Neural cell (in vitro differentiated cells): ENCODE data around the gene PGF. TPM values are rescaled to one million over a fixed set of nuclear protein-coding genes. Genes with fewer than 3 reads are reported as not detected.

Experiments used
- H2AFZ ChIP-seq: fragments of 200-600, 300-800 bp; sonication (generic), shearing (Covaris generic); 2 replicates; pipeline ENCODE4 v1.6.0; 2014; ENCODE audit warnings: low read depth, mild to moderate bottlenecking, antibody characterized with exemption, low read length, moderate library complexity
- H3F3A ChIP-seq: fragments of 200-600 bp; shearing (Covaris generic); 2 replicates; pipeline ENCODE4 v1.6.1; 2016; ENCODE audit warnings: mild to moderate bottlenecking, moderate library complexity, mixed read lengths, antibody characterized with exemption, low read length; ENCODE audit not compliant: insufficient read depth, poor library complexity, severe bottlenecking
- H3K27ac ChIP-seq: fragments of 200-600, 300-800 bp; sonication (generic), shearing (Covaris generic); 2 replicates; pipeline ENCODE4 v1.5.1; 2014; ENCODE audit warnings: mild to moderate bottlenecking, low read length, moderate library complexity
- H3K27me3 ChIP-seq: fragments of 300-800, 200-600 bp; sonication (generic), shearing (Covaris generic); 2 replicates; pipeline ENCODE4 v1.6.0; 2014; ENCODE audit warnings: mild to moderate bottlenecking, low read depth, low read length, moderate library complexity; ENCODE audit not compliant: insufficient read depth
- H3K36me3 ChIP-seq: fragments of 300-800, 200-600 bp; sonication (generic), shearing (Covaris generic); 2 replicates; pipeline ENCODE4 v1.5.1; 2014; ENCODE audit warnings: mild to moderate bottlenecking, antibody characterized with exemption, low read length, moderate library complexity; ENCODE audit not compliant: insufficient read depth
- H3K4me2 ChIP-seq: fragments of 300-800, 200-600 bp; sonication (generic), shearing (Covaris generic); 2 replicates; pipeline ENCODE4 v1.6.0; 2014; ENCODE audit warnings: mild to moderate bottlenecking, low read length
- H3K4me3 ChIP-seq: fragments of 300-800, 200-600 bp; sonication (generic), shearing (Covaris generic); 2 replicates; pipeline ENCODE4 v1.5.1; 2014; ENCODE audit warnings: mild to moderate bottlenecking, low read length, moderate library complexity
- H3K79me2 ChIP-seq: fragments of 200-600 bp; shearing (Covaris generic); replicated peaks from 2 replicates; pipeline ENCODE4 v1.6.0; 2014; ENCODE audit warnings: mild to moderate bottlenecking, low read length, moderate library complexity; ENCODE audit not compliant: insufficient read depth
- H3K9ac ChIP-seq: fragments of 300-800, 200-600 bp; sonication (generic), shearing (Covaris generic); 2 replicates; pipeline ENCODE4 v1.6.1; 2016; ENCODE audit warnings: mild to moderate bottlenecking, low read length, mixed read lengths
- H3K9me2 ChIP-seq: fragments of 200-600 bp; shearing (Covaris generic); 2 replicates; pipeline ENCODE4 v1.6.1; 2016; ENCODE audit warnings: mild to moderate bottlenecking, low read length, mixed read lengths; ENCODE audit not compliant: insufficient read depth
- H3K9me3 ChIP-seq: fragments of 200-600, 300-800 bp; sonication (generic), shearing (Covaris generic); 2 replicates; pipeline ENCODE4 v1.6.1; 2016; ENCODE audit warnings: mild to moderate bottlenecking, mixed run types, low read length, moderate library complexity, mixed read lengths
- H4K20me1 ChIP-seq: fragments of 200-600 bp; shearing (Covaris generic); 2 replicates; pipeline ENCODE4 v1.6.1; 2016; ENCODE audit warnings: mild to moderate bottlenecking, mixed run types; ENCODE audit not compliant: insufficient read depth
- EP300 ChIP-seq: fragments of 450-650 bp; conservative IDR thresholded peaks from 2 replicates; pipeline ENCODE4 v1.6.1; 2014; ENCODE audit warnings: antibody characterized with exemption, mild to moderate bottlenecking, moderate library complexity; ENCODE audit not compliant: poor library complexity, severe bottlenecking
- EZH2 ChIP-seq: fragments of 200-600, 300-800 bp; shearing (Covaris generic), sonication (generic); IDR thresholded peaks from 2 replicates; pipeline ENCODE4 v1.6.1; 2014; ENCODE audit warnings: antibody characterized with exemption, low read length, borderline replicate concordance, mild to moderate bottlenecking; ENCODE audit not compliant: insufficient read depth, poor library complexity, severe bottlenecking
- MXI1 ChIP-seq: fragments of 450-650 bp; conservative IDR thresholded peaks from 2 replicates; pipeline ENCODE4 v1.6.1; 2014; ENCODE audit warnings: antibody characterized with exemption, mild to moderate bottlenecking; ENCODE audit not compliant: poor library complexity, severe bottlenecking
- polyA plus RNA-seq: library from polyadenylated mRNA; depleted of rRNA; stranded (reverse); fragments of >200 nt; gene quantifications from 2 replicates; pipeline ENCODE4 v1.2.3, GENCODE V29; 2014
- TF ChIP-seq, protein P1 (sequence below): IDR thresholded peaks from 2 replicates; pipeline ENCODE4 v1.6.1; 2012; ENCODE audit warnings: borderline replicate concordance

PGF gene
- polyA plus RNA-seq, 1 donor from 2014 or later: not detected

GRCh38 chr14:74979442-74980397 is 24.3 kb upstream of the PGF start:
- Histone ChIP-seq H3K36me3 (no peaks in the 10 kb centered on the region), H3K4me3 (no peak overlapping the region), H3K79me2 (no peaks in the 10 kb centered on the region), H3K4me2 (no peak overlapping the region), H3F3A (no peaks in the 10 kb centered on the region), H3K27ac (no peak overlapping the region), H3K27me3 (no peaks in the 10 kb centered on the region), H3K9me2 (no peaks in the 10 kb centered on the region), H3K9ac (no peak overlapping the region), H3K9me3 (no peaks in the 10 kb centered on the region), H2AFZ (no peak overlapping the region), H4K20me1 (no peaks in the 10 kb centered on the region)
- TF ChIP-seq, protein P1, sequence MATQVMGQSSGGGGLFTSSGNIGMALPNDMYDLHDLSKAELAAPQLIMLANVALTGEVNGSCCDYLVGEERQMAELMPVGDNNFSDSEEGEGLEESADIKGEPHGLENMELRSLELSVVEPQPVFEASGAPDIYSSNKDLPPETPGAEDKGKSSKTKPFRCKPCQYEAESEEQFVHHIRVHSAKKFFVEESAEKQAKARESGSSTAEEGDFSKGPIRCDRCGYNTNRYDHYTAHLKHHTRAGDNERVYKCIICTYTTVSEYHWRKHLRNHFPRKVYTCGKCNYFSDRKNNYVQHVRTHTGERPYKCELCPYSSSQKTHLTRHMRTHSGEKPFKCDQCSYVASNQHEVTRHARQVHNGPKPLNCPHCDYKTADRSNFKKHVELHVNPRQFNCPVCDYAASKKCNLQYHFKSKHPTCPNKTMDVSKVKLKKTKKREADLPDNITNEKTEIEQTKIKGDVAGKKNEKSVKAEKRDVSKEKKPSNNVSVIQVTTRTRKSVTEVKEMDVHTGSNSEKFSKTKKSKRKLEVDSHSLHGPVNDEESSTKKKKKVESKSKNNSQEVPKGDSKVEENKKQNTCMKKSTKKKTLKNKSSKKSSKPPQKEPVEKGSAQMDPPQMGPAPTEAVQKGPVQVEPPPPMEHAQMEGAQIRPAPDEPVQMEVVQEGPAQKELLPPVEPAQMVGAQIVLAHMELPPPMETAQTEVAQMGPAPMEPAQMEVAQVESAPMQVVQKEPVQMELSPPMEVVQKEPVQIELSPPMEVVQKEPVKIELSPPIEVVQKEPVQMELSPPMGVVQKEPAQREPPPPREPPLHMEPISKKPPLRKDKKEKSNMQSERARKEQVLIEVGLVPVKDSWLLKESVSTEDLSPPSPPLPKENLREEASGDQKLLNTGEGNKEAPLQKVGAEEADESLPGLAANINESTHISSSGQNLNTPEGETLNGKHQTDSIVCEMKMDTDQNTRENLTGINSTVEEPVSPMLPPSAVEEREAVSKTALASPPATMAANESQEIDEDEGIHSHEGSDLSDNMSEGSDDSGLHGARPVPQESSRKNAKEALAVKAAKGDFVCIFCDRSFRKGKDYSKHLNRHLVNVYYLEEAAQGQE: no peak

DNA sequence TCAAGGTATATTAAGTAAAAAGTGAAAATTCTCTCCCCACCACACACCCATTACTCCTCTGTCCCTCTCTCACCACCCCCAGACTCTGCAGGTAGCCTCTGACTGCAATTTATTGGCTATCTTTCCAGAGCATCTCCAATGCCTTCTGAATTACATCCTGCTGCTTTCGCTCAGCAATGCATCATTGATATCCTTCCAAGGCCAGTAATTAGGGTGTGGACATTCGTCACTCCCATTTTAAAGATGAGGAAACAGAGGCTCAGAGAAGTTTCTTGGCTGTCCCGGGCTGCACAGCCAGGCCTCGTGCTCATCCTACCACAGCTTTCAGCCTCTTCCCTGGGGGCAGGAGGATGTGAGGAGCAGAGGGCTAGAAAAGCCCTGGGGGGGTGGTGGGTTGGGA is 23.6 kb upstream of the PGF start:
- Histone ChIP-seq H3K36me3 (no peaks in the 10 kb centered on the region), H3F3A (no peaks in the 10 kb centered on the region), H3K4me3 (no peak overlapping the region), H2AFZ (no peak overlapping the region), H3K27me3 (no peaks in the 10 kb centered on the region), H3K9ac (no peak overlapping the region), H4K20me1 (no peaks in the 10 kb centered on the region), H3K79me2 (no peaks in the 10 kb centered on the region), H3K4me2 (no peak overlapping the region), H3K27ac (no peak overlapping the region), H3K9me3 (no peaks in the 10 kb centered on the region), H3K9me2 (no peaks in the 10 kb centered on the region)
- TF ChIP-seq, protein P1: no peak

- Histone ChIP-seq H3K9me2 (no peaks in the 10 kb centered on the region), H3K9ac (no peak overlapping the region), H3K36me3 (no peaks in the 10 kb centered on the region), H3K4me3 (no peak overlapping the region), H3K27me3 (no peaks in the 10 kb centered on the region), H2AFZ (no peak overlapping the region), H3K27ac (no peak overlapping the region), H3K4me2 (no peak overlapping the region), H3F3A (no peaks in the 10 kb centered on the region), H3K9me3 (no peaks in the 10 kb centered on the region), H3K79me2 (no peaks in the 10 kb centered on the region), H4K20me1 (no peaks in the 10 kb centered on the region)
- no peak for TF ChIP-seq EP300
- TF ChIP-seq MXI1: no peak
- no peak for TF ChIP-seq EZH2
- TF ChIP-seq, protein P1: no peak
These were observed 23.1 kb upstream of the PGF start for GRCh38 chr14:74978416-74978947.
